Thyroid gland (tissue), 4 donors: ENCODE data around the gene PPIH.
"Not testable (repeated sequence)": the region's sequence is repeated elsewhere in the genome, so short reads cannot be mapped to it uniquely, and the experiment has no call there.

ENCODE experiments used
- POLR2A ChIP-seq, 2 donors: fragments of 450-650 bp; IDR thresholded peaks; one replicate each; pipeline ENCODE4 v1.6.1; 2017; ENCODE audit warnings: antibody characterized with exemption in 2 of 2, mild to moderate bottlenecking in 2 of 2, moderate library complexity in 1 of 2
- TF ChIP-seq, protein P1 (sequence below), 6 experiments: fragments of 200-600 bp in 3 of 6; fragments of 450-650 bp in 3 of 6; sonication (generic) in 3 of 6; IDR thresholded peaks; one replicate each; pipeline ENCODE4 v1.5.1; 2016 to 2019; ENCODE audit warnings: antibody characterized with exemption in 6 of 6, mild to moderate bottlenecking in 2 of 6, inconsistent platforms in 1 of 6, moderate library complexity in 1 of 6

DNA sequence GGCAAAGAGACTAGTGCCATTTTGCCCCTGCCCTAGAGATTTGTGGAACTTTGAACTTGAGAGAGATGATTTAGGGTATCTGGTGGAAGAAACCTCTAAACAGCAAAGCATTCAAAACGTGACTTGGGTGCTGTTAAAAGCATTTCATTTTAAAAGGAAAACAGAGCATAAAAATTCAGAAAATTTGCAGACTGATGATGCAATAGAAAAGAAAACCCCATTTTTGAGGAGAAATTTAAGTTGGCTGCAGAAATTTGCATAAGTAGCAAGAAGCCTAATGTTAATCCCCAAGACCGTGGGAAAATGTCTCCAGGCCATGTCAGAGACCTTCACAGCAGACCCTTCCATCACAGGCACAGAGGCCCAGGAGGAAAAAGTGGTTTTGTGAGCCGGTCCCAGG is 31.0 kb upstream of the PPIH start:
- not testable (repeated sequence) for TF ChIP-seq POLR2A (IDR thresholded peaks at IDR 0.05)
- TF ChIP-seq, protein P1, sequence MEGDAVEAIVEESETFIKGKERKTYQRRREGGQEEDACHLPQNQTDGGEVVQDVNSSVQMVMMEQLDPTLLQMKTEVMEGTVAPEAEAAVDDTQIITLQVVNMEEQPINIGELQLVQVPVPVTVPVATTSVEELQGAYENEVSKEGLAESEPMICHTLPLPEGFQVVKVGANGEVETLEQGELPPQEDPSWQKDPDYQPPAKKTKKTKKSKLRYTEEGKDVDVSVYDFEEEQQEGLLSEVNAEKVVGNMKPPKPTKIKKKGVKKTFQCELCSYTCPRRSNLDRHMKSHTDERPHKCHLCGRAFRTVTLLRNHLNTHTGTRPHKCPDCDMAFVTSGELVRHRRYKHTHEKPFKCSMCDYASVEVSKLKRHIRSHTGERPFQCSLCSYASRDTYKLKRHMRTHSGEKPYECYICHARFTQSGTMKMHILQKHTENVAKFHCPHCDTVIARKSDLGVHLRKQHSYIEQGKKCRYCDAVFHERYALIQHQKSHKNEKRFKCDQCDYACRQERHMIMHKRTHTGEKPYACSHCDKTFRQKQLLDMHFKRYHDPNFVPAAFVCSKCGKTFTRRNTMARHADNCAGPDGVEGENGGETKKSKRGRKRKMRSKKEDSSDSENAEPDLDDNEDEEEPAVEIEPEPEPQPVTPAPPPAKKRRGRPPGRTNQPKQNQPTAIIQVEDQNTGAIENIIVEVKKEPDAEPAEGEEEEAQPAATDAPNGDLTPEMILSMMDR (IDR thresholded peaks at IDR 0.05), result not testable (repeated sequence)
